Measurements from ENCODE around the gene APOD. TPM values are rescaled to one million over a fixed set of nuclear protein-coding genes. Genes with fewer than 3 reads are reported as not detected.

The APOD gene
- total RNA-seq, 1 experiment from 2014 or later = not detected

GRCh38 chr3:195522254-195523023 lies 61.3 kb downstream of the APOD start:
- no TSS peak for BruUV-seq (replicated peaks)
- DNase-seq (ENCODE audit: low read depth, low spot score) (no peak), ATAC-seq (no peak)
- no peaks in the 10 kb centered on the region for H3K9me3 ChIP-seq (ENCODE audit: control insufficient read depth, insufficient read depth, low read depth, low read length)
- TF ChIP-seq, protein P1, sequence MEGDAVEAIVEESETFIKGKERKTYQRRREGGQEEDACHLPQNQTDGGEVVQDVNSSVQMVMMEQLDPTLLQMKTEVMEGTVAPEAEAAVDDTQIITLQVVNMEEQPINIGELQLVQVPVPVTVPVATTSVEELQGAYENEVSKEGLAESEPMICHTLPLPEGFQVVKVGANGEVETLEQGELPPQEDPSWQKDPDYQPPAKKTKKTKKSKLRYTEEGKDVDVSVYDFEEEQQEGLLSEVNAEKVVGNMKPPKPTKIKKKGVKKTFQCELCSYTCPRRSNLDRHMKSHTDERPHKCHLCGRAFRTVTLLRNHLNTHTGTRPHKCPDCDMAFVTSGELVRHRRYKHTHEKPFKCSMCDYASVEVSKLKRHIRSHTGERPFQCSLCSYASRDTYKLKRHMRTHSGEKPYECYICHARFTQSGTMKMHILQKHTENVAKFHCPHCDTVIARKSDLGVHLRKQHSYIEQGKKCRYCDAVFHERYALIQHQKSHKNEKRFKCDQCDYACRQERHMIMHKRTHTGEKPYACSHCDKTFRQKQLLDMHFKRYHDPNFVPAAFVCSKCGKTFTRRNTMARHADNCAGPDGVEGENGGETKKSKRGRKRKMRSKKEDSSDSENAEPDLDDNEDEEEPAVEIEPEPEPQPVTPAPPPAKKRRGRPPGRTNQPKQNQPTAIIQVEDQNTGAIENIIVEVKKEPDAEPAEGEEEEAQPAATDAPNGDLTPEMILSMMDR (IDR thresholded peaks at IDR 0.05) = peak; percentile 76; the same call in 1 of the 2 replicates
- TF ChIP-seq TCF7L2 (IDR thresholded peaks at IDR 0.05; ENCODE audit: low read depth, low read length) = no peak
- H3K4me1 ChIP-seq (ENCODE audit: control insufficient read depth, insufficient read depth, low read length) = no peaks in the 10 kb centered on the region
- H3K36me3 ChIP-seq (ENCODE audit: control insufficient read depth, insufficient read depth, low read length) = peaks cover 4% of the 10 kb centered on the region; the same call in 1 of the 2 replicates
- intact Hi-C loops (cut with micrococcal nuclease; ENCODE audit: unreplicated experiment) = loop anchor here (1.0 to 10.0 kb wide), 2 partner anchors 251 to 838 kb away; partner anchors contain the start of genes FAM43A and XXYLT1
- POLR2A ChIA-PET = no interaction called here
- no peaks in the 10 kb centered on the region for H3K27me3 ChIP-seq (ENCODE audit: control insufficient read depth, insufficient read depth, low read length)
- H3K27ac ChIP-seq (ENCODE audit: low read length) = no peak overlapping the region
- in situ Hi-C loops (cut with HindIII; ENCODE audit: low pct_unique_long_range_greater_than_20kb, low sequenced_read_pairs) = no loop called here
- H3K4me3 ChIP-seq (ENCODE audit: low read depth in 2 of 2, low read length in 2 of 2) = no peak overlapping the region
- CTCF ChIA-PET = interaction anchor here (0.5 to 1.6 kb wide), 3 partner anchors 11 to 252 kb away, joined by 3 to 5 read pairs (median 5); partner anchors contain the start of gene XXYLT1

Other genes with a start within 250 kb of the APOD start
- gene ACAP2, start 140.9 kb downstream of the APOD start, total RNA-seq (2021; ENCODE audit: unreplicated experiment) = 57.9 TPM
- 60.2 TPM for gene PPP1R2, start 40.6 kb downstream of the APOD start, total RNA-seq (2021; ENCODE audit: unreplicated experiment)
- gene MUC20, start 137.0 kb upstream of the APOD start, total RNA-seq (2021; ENCODE audit: unreplicated experiment) = not detected
- gene MUC4, start 228.0 kb upstream of the APOD start, total RNA-seq (2021; ENCODE audit: unreplicated experiment) = 0.03 TPM

Data from Panc1 (cell line).